Omental fat pad (tissue), 4 donors: Measurements from ENCODE around the gene TMEM38A. TPM values are rescaled to one million over a fixed set of nuclear protein-coding genes. Genes with fewer than 3 reads are reported as not detected.
"Not testable (repeated sequence)": the region's sequence is repeated elsewhere in the genome, so short reads cannot be mapped to it uniquely, and the experiment has no call there.

ENCODE experiments used
- ATAC-seq: fragments of 150-250 bp; one replicate; pipeline ENCODE4 v1.9.1; 2016; ENCODE audit warnings: mild to moderate bottlenecking, moderate library complexity; ENCODE audit not compliant: low FRiP score
- DNase-seq: peaks from one replicate; pipeline ENCODE4 v3.0.0-alpha.2; 2019; ENCODE audit warnings: low spot score
- total RNA-seq, 4 donors: library from RNA; depleted of rRNA; stranded (reverse); fragments of >200 nt; gene quantifications; one replicate each; pipeline ENCODE4 v1.1.0, GENCODE V29; 2016
- TF ChIP-seq, protein P1 (sequence below), 3 donors: fragments of 450-650 bp; IDR thresholded peaks; one replicate each; pipeline ENCODE4 v1.5.1; 2016 to 2017; ENCODE audit warnings: antibody characterized with exemption in 3 of 3, mild to moderate bottlenecking in 3 of 3, moderate library complexity in 2 of 3

TMEM38A gene
- total RNA-seq, 4 donors from 2014 or later = 1.4 to 7.6 (median 1.9) TPM

DNA sequence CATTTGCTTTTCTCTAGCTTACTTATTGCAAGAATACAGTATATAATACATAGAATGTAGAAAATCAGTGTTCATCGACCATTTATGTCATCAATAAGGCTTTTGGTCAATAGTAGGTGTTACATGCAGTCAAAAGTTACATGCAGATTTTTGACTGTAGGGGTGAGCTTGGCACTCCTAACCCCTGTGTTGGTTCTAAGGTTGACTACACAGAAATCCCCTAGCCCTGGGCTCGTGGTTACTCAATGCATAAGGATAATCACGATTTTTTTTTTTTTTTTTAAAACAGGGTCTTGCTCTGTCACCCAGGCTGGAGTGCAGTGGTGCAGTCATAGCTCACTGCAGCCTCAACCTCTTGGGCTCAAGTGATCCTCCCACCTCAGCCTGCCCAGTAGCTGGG is 54.7 kb downstream of the TMEM38A start:
- TF ChIP-seq, protein P1, sequence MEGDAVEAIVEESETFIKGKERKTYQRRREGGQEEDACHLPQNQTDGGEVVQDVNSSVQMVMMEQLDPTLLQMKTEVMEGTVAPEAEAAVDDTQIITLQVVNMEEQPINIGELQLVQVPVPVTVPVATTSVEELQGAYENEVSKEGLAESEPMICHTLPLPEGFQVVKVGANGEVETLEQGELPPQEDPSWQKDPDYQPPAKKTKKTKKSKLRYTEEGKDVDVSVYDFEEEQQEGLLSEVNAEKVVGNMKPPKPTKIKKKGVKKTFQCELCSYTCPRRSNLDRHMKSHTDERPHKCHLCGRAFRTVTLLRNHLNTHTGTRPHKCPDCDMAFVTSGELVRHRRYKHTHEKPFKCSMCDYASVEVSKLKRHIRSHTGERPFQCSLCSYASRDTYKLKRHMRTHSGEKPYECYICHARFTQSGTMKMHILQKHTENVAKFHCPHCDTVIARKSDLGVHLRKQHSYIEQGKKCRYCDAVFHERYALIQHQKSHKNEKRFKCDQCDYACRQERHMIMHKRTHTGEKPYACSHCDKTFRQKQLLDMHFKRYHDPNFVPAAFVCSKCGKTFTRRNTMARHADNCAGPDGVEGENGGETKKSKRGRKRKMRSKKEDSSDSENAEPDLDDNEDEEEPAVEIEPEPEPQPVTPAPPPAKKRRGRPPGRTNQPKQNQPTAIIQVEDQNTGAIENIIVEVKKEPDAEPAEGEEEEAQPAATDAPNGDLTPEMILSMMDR (IDR thresholded peaks at IDR 0.05) = no peak
- ATAC-seq (no peak), DNase-seq (no peak)

DNA sequence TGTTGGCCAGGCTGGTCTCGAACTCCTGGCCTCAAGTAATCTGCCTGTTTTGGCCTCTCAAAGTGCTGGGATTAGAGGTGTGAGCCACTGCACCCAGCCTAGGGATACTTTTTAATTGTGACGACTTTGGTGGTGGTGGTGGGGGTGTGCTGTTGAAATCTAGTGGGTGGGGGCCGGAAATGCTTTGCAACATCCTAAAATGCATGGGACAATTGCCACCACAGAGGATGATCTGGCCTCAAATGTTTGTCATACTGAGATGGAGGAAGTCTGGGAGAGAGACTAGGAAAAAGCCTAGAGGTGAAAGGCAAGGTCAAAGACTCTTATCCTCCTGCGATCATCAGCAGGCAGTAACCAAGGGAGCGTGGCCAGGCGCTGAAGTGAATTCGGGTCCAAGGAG is 60.1 kb downstream of the TMEM38A start:
- TF ChIP-seq, protein P1 (IDR thresholded peaks at IDR 0.05) = no peak
- no peak for DNase-seq
- ATAC-seq = no peak

DNA sequence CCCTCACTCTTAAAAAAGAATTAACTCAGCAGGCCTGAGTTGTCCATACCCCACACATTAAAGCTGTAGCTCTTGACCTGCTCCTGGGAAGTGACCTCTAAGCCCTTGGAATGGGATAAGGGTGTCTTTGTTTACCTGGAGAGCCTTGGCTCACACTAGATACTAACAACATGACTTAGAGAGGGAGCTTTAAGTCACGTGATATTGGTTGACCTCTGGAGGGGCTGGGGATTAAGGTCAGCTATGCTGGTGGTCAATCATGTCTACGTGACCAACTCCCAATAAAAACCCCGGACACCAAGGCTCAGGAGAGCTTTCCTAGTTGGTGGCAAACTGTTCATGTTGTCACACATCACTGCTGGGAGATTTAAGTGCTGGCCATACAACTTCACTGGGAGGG is 61.7 kb downstream of the TMEM38A start:
- TF ChIP-seq, protein P1 (IDR thresholded peaks at IDR 0.05) = no peak
- ATAC-seq (no peak), DNase-seq (no peak)

DNA sequence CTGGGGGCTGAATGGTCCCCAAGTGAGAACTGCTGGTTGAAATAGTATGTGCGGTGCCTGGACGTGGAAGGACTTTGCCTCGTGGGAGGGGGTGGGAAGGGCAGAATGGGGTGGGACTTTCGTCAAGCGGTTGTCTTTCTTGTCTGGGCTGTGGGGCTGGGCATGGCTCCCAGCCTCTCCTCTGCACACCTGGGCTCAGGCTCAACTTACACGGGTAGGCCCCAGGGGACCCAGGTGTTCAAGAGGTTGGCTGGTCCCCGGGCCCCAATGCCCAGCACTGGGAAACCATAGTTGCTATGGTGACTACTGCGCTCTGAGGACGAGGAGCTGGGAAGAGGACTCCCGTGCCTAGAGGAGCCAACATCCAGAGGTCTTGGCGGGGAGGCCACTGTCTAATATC is 66.0 kb downstream of the TMEM38A start:
- TF ChIP-seq, protein P1 (IDR thresholded peaks at IDR 0.05) = no peak
- ATAC-seq (no peak), DNase-seq (no peak)

DNA sequence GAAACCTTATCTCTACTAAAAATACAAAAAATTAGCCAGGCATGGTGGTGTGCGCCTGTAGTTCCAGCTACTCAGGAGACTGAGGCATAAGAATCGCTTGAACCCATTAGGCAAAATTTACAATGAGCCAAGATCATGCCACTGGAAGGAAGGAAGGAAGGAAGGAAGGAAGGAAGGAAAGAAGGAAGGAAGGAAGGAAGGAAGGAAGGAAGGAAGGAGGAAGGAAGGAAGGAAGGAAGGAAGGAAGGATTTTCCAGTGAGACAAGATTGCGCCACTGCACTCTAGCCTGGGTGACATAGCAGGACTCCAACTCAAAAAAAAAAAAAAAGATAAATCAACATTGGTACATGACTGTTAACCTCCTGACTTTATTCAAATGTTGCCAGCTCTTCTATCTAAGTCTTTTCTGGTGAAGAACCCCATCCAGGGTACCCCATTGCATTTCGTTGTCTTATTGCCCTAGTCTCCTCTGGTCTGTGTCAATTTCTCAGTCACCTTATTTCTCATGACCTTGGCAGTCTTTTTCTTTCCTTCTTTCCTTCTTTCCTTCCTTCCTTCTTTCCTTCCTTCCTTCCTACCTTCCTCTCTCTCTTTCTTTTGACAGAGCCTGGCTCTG is 74.8 kb downstream of the TMEM38A start:
- not testable (repeated sequence) for DNase-seq, ATAC-seq

DNA sequence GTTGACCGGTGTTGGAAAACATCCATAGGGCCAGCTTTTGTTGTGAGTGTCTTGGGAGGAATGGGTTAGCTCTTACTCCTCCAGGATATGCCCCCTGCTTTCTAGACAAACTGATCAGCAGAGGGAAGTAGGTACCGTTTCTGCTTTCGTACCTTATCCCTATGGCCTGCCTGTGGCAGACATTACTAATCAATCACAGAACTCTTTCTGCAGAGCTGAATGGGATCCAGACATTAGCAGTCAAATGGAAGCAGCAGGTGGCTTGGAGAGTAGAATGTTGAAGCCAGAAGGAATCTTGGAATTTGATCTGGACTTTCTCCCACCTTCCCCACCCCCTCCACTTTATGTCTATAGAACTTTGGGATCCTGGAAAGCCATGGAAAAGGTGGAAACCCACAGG is 75.8 kb downstream of the TMEM38A start:
- ATAC-seq (no peak), DNase-seq (no peak)
- TF ChIP-seq, protein P1 (IDR thresholded peaks at IDR 0.05) = no peak

DNA sequence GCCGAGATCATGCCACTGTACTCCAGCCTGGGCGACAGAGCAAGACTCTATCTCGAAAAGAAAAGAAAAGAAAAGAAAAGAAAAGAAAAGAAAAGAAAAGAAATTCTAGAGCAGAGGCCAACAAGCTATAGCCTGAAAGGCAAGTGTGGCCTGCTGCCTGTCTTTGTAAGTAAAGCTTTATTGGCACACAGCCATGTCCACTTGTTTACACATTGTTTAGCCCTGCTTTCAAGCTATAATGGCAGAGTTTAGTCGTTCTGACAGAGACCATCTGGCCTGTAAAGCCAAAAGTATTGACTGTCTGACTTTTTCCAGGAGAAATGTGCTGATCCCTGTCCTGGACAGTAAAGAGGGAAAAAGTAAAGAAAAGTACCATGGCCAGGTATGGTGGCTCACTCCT is 77.0 kb downstream of the TMEM38A start:
- DNase-seq (no peak), ATAC-seq (no peak)
- TF ChIP-seq, protein P1 (IDR thresholded peaks at IDR 0.05) = no peak
